ENCODE measurements around the gene TPM4.

Gene TPM4

GRCh38 chr19:16134510-16134909 is 58.2 kb downstream of the TPM4 start:
- peaks cover 17% of the 10 kb centered on the region for H3K36me3 Mint-ChIP-seq
- no peak overlapping the region for H3K4me3 Mint-ChIP-seq
- peak overlapping the region; percentile 17 for H3K27ac Mint-ChIP-seq
- H3K27me3 Mint-ChIP-seq = no peaks in the 10 kb centered on the region
- peaks cover 7% of the 10 kb centered on the region for H3K9me3 Mint-ChIP-seq (ENCODE audit: low read depth)
- peaks cover 2% of the 10 kb centered on the region for H3K4me1 Mint-ChIP-seq (ENCODE audit: low read depth)

GRCh38 chr19:16135430-16136127 is 59.3 kb downstream of the TPM4 start:
- Mint-ChIP-seq H3K27me3 (no peaks in the 10 kb centered on the region), H3K4me3 (no peak overlapping the region), H3K36me3 (peaks cover 16% of the 10 kb centered on the region), H3K27ac (no peak overlapping the region), H3K4me1 (ENCODE audit: low read depth) (peaks cover 2% of the 10 kb centered on the region), H3K9me3 (ENCODE audit: low read depth) (peaks cover 7% of the 10 kb centered on the region)

GRCh38 chr19:16136185-16136999 is 60.1 kb downstream of the TPM4 start:
- H3K9me3 Mint-ChIP-seq (ENCODE audit: low read depth) = peaks cover 3% of the 10 kb centered on the region
- peaks cover 2% of the 10 kb centered on the region for H3K4me1 Mint-ChIP-seq (ENCODE audit: low read depth)
- H3K27ac Mint-ChIP-seq = no peak overlapping the region
- H3K27me3 Mint-ChIP-seq = no peaks in the 10 kb centered on the region
- peaks cover 11% of the 10 kb centered on the region for H3K36me3 Mint-ChIP-seq
- no peak overlapping the region for H3K4me3 Mint-ChIP-seq

GRCh38 chr19:16139752-16140151 is 63.5 kb downstream of the TPM4 start:
- H3K36me3 Mint-ChIP-seq = no peaks in the 10 kb centered on the region
- H3K4me3 Mint-ChIP-seq = no peak overlapping the region
- no peak overlapping the region for H3K27ac Mint-ChIP-seq
- peaks cover 13% of the 10 kb centered on the region for H3K4me1 Mint-ChIP-seq (ENCODE audit: low read depth)
- H3K27me3 Mint-ChIP-seq = no peaks in the 10 kb centered on the region
- no peaks in the 10 kb centered on the region for H3K9me3 Mint-ChIP-seq (ENCODE audit: low read depth)

GRCh38 chr19:16141043-16141442 is 64.7 kb downstream of the TPM4 start:
- H3K9me3 Mint-ChIP-seq (ENCODE audit: low read depth) = no peaks in the 10 kb centered on the region
- no peak overlapping the region for H3K4me3 Mint-ChIP-seq
- H3K27me3 Mint-ChIP-seq = no peaks in the 10 kb centered on the region
- H3K36me3 Mint-ChIP-seq = no peaks in the 10 kb centered on the region
- H3K4me1 Mint-ChIP-seq (ENCODE audit: low read depth) = peaks cover 20% of the 10 kb centered on the region
- H3K27ac Mint-ChIP-seq = no peak overlapping the region

- Mint-ChIP-seq H3K27ac (no peak overlapping the region), H3K4me3 (no peak overlapping the region)
Measured at GRCh38 chr19:16142032-16142580, 65.8 kb downstream of the TPM4 start.

GRCh38 chr19:16143399-16144215 is 67.3 kb downstream of the TPM4 start, which contains the start of gene HSH2D:
HSH2D (plus strand) TSS chr19:16143685; CDS start chr19:16148751, 5,066 bp downstream.
- Mint-ChIP-seq H3K27ac (peak within 1 kb of the TSS; percentile 94), H3K27me3 (no peaks in the 10 kb centered on the region), H3K4me3 (peak within 1 kb of the TSS; percentile 89), H3K4me1 (ENCODE audit: low read depth) (peaks cover 23% of the 10 kb centered on the region), H3K9me3 (ENCODE audit: low read depth) (no peaks in the 10 kb centered on the region), H3K36me3 (no peaks in the 10 kb centered on the region)

More at GRCh38 chr19:16142032-16142580, 65.8 kb downstream of the TPM4 start:
- H3K27me3 Mint-ChIP-seq = no peaks in the 10 kb centered on the region
- H3K36me3 Mint-ChIP-seq = no peaks in the 10 kb centered on the region
- H3K9me3 Mint-ChIP-seq (ENCODE audit: low read depth) = no peaks in the 10 kb centered on the region
- H3K4me1 Mint-ChIP-seq (ENCODE audit: low read depth) = peaks cover 23% of the 10 kb centered on the region

- no peaks in the 10 kb centered on the region for H3K36me3 Mint-ChIP-seq
- H3K4me3 Mint-ChIP-seq = peak overlapping the region; percentile 89
- no peaks in the 10 kb centered on the region for H3K27me3 Mint-ChIP-seq
- peaks cover 26% of the 10 kb centered on the region for H3K4me1 Mint-ChIP-seq (ENCODE audit: low read depth)
- H3K27ac Mint-ChIP-seq = peak overlapping the region; percentile 94
- no peaks in the 10 kb centered on the region for H3K9me3 Mint-ChIP-seq (ENCODE audit: low read depth)
Measured at GRCh38 chr19:16144216-16144581, 67.9 kb downstream of the TPM4 start.

GRCh38 chr19:16146112-16146511 is 69.8 kb downstream of the TPM4 start:
- Mint-ChIP-seq H3K36me3 (no peaks in the 10 kb centered on the region), H3K4me3 (peak overlapping the region; percentile 47)

GRCh38 chr19:16148443-16149229 is 72.3 kb downstream of the TPM4 start:
- no peaks in the 10 kb centered on the region for H3K9me3 Mint-ChIP-seq (ENCODE audit: low read depth)
- no peaks in the 10 kb centered on the region for H3K36me3 Mint-ChIP-seq
- H3K27me3 Mint-ChIP-seq = no peaks in the 10 kb centered on the region
- H3K4me1 Mint-ChIP-seq (ENCODE audit: low read depth) = peaks cover 20% of the 10 kb centered on the region
- H3K4me3 Mint-ChIP-seq = no peak overlapping the region
- no peak overlapping the region for H3K27ac Mint-ChIP-seq

More at GRCh38 chr19:16146112-16146511, 69.8 kb downstream of the TPM4 start:
- Mint-ChIP-seq H3K9me3 (ENCODE audit: low read depth) (no peaks in the 10 kb centered on the region), H3K27ac (peak overlapping the region; percentile 22), H3K27me3 (no peaks in the 10 kb centered on the region), H3K4me1 (ENCODE audit: low read depth) (peaks cover 26% of the 10 kb centered on the region)

All from activated naive CD8-positive, alpha-beta T cell (primary cell).